ENCODE measurements around the gene OLIG2. TPM values are rescaled to one million over a fixed set of nuclear protein-coding genes. Genes with fewer than 3 reads are reported as not detected.
A peak's percentile ranks its signal among the peaks of the same experiment; 100 is the strongest.

OLIG2 gene
- total RNA-seq, 2 experiments from 2014 or later = not detected

- ATAC-seq (ENCODE audit: poor library complexity) (no peak), DNase-seq (no peak)
- no peaks in the 10 kb centered on the region for H3K9me3 Mint-ChIP-seq
- H3K36me3 Mint-ChIP-seq (ENCODE audit: low read depth) = no peaks in the 10 kb centered on the region
- no peak overlapping the region for H3K27ac Mint-ChIP-seq
- POLR2A ChIA-PET = no interaction called here
- no peak overlapping the region for H3K27ac ChIP-seq (ENCODE audit: low read depth in 1 of 2, low read length in 2 of 2)
- no peak for TF ChIP-seq CTCF (IDR thresholded peaks at IDR 0.05)
- CTCF ChIA-PET = no interaction called here
- peaks cover 34% of the 10 kb centered on the region for H3K27me3 Mint-ChIP-seq
- no peak overlapping the region for H3K4me3 Mint-ChIP-seq
- peaks cover 3% of the 10 kb centered on the region for H3K4me1 ChIP-seq (ENCODE audit: insufficient read depth, low read length)
- intact Hi-C loops (cut with DNase I, micrococcal nuclease) = no loop called here
- no peak overlapping the region for H3K4me3 ChIP-seq (ENCODE audit: low read length)
- H3K9me3 ChIP-seq (ENCODE audit: control insufficient read depth in 1 of 2, insufficient read depth in 1 of 2, low read length in 2 of 2) = no peaks in the 10 kb centered on the region
- no peaks in the 10 kb centered on the region for H3K36me3 ChIP-seq (ENCODE audit: insufficient read depth, low read length)
- H3K27me3 ChIP-seq (ENCODE audit: control insufficient read depth in 1 of 2, insufficient read depth in 2 of 2, low read length in 2 of 2) = peaks cover 0 to 4% of the 10 kb centered on the region in 2 experiments
- H3K4me1 Mint-ChIP-seq (ENCODE audit: low read depth) = no peaks in the 10 kb centered on the region
Measured at GRCh38 chr21:33058527-33058926, 32.8 kb downstream of the OLIG2 start.

DNA sequence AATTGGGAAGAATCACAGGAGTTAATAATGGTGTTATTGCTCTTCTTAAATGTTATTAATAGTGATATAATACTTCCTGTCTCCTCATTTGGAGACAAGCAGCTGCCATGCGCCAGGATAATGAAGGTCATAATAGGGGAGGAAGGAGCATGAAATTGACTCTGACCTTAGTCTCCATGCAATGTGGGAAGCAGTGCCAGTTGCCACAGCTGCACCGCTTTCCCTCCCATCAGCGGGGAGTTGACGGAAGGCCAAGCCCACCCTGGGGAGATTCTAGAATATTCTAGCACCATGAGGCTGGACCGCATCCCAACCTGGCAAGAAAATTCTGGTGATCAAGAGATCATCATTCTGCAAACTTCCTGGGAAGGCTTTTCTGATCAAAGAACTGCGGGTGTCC, 33.2 kb downstream of the OLIG2 start:
- no peaks in the 10 kb centered on the region for H3K4me1 Mint-ChIP-seq (ENCODE audit: low read depth)
- CTCF ChIA-PET = no interaction called here
- no peaks in the 10 kb centered on the region for H3K9me3 Mint-ChIP-seq
- H3K4me3 ChIP-seq (ENCODE audit: low read length) = no peak overlapping the region
- no peaks in the 10 kb centered on the region for H3K9me3 ChIP-seq (ENCODE audit: control insufficient read depth in 1 of 2, insufficient read depth in 1 of 2, low read length in 2 of 2)
- no peaks in the 10 kb centered on the region for H3K36me3 Mint-ChIP-seq (ENCODE audit: low read depth)
- H3K4me1 ChIP-seq (ENCODE audit: insufficient read depth, low read length) = peaks cover 3% of the 10 kb centered on the region
- no peak for TF ChIP-seq CTCF (IDR thresholded peaks at IDR 0.05)
- ATAC-seq (ENCODE audit: poor library complexity) (no peak), DNase-seq (no peak)
- H3K36me3 ChIP-seq (ENCODE audit: insufficient read depth, low read length) = no peaks in the 10 kb centered on the region
- H3K27ac Mint-ChIP-seq = no peak overlapping the region
- H3K27me3 Mint-ChIP-seq = peaks cover 38% of the 10 kb centered on the region
- intact Hi-C loops (cut with DNase I, micrococcal nuclease) = no loop called here
- no peak overlapping the region for H3K4me3 Mint-ChIP-seq
- H3K27me3 ChIP-seq (ENCODE audit: control insufficient read depth in 1 of 2, insufficient read depth in 2 of 2, low read length in 2 of 2) = peaks cover 3 to 9% of the 10 kb centered on the region in 2 experiments
- H3K27ac ChIP-seq (ENCODE audit: low read depth in 1 of 2, low read length in 2 of 2) = no peak overlapping the region
- POLR2A ChIA-PET = no interaction called here

DNA sequence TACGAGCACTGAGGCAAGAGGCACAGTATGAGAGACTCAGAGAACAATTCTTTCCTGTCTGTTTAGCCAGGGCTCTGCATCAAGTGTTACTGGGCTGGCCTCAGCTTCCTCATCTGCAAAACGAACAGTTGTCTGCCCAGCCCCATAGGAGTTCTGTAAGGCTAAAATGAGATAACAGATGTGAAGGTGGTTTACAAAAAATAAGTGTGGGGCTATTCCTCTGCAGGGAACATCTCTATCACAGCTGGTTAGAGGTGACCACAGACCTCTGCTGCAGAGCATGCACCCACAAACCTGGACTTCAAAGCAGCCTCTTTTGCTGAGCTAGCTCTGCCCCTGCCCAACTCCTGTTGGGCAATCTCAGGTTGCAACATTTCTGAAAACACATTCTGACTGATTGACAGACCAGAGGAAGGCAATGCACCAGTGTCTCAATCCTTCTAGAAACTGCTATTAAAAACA, 33.7 kb downstream of the OLIG2 start:
- Histone ChIP-seq H3K36me3 (ENCODE audit: insufficient read depth, low read length) (no peaks in the 10 kb centered on the region), H3K27me3 (ENCODE audit: control insufficient read depth in 1 of 2, insufficient read depth in 2 of 2, low read length in 2 of 2) (peaks cover 6 to 13% of the 10 kb centered on the region in 2 experiments), H3K4me3 (ENCODE audit: low read length) (no peak overlapping the region), H3K4me1 (ENCODE audit: insufficient read depth, low read length) (peaks cover 3% of the 10 kb centered on the region), H3K9me3 (ENCODE audit: control insufficient read depth in 1 of 2, insufficient read depth in 1 of 2, low read length in 2 of 2) (no peaks in the 10 kb centered on the region), H3K27ac (ENCODE audit: low read depth in 1 of 2, low read length in 2 of 2) (no peak overlapping the region)
- POLR2A ChIA-PET = no interaction called here
- intact Hi-C loops (cut with DNase I, micrococcal nuclease) = no loop called here
- peak in 3 of 14 experiments; percentile 20 to 62 (median 62) for DNase-seq
- H3K27me3 Mint-ChIP-seq = peaks cover 41% of the 10 kb centered on the region
- no peak for ATAC-seq (ENCODE audit: poor library complexity)
- no peak overlapping the region for H3K4me3 Mint-ChIP-seq
- no peaks in the 10 kb centered on the region for H3K9me3 Mint-ChIP-seq
- TF ChIP-seq CTCF (IDR thresholded peaks at IDR 0.05) = no peak
- no peaks in the 10 kb centered on the region for H3K4me1 Mint-ChIP-seq (ENCODE audit: low read depth)
- H3K36me3 Mint-ChIP-seq (ENCODE audit: low read depth) = no peaks in the 10 kb centered on the region
- CTCF ChIA-PET = no interaction called here
- no peak overlapping the region for H3K27ac Mint-ChIP-seq

All from CD4-positive, alpha-beta T cell (primary cell).